WTC11 (cell line): ENCODE measurements around the gene CLEC14A. TPM values are rescaled to one million over a fixed set of nuclear protein-coding genes. Genes with fewer than 3 reads are reported as not detected.

Source experiments
- ATAC-seq: fragments of 200-7000 bp; cut with Tn5 transposase; 2 replicates; pipeline ENCODE4 v1.10.0; 2021; ENCODE audit warnings: mild to moderate bottlenecking, moderate library complexity
- CTCF ChIA-PET: fragments of 300-600 bp; sonication (Branson Sonifier 250); formaldehyde crosslinking; loops from one replicate; lab custom pipeline; 2021; ENCODE audit warnings: antibody characterized with exemption; lab: Charles Lee
- POLR2A ChIA-PET: fragments of 350-600 bp; sonication (Branson Sonifier 250); formaldehyde crosslinking; loops from one replicate; lab custom pipeline; 2021; ENCODE audit warnings: antibody characterized with exemption; lab: Charles Lee
- DNase-seq: peaks from one replicate; pipeline ENCODE4 v3.0.0; 2021; ENCODE audit warnings: low spot score
- H3K27ac Mint-ChIP-seq: 2 replicates; pipeline ENCODE4 v1.8.0; 2021; ENCODE audit warnings: mixed read lengths
- H3K27me3 Mint-ChIP-seq: 2 replicates; pipeline ENCODE4 v1.8.0; 2021; ENCODE audit warnings: low read depth, mild to moderate bottlenecking, moderate library complexity, mixed read lengths
- H3K36me3 Mint-ChIP-seq: 2 replicates; pipeline ENCODE4 v1.8.0; 2021; ENCODE audit warnings: mixed read lengths
- H3K4me1 Mint-ChIP-seq: 2 replicates; pipeline ENCODE4 v1.8.0; 2022; ENCODE audit warnings: mixed read lengths
- H3K4me3 Mint-ChIP-seq: 2 replicates; pipeline ENCODE4 v1.8.0; 2021; ENCODE audit warnings: mild to moderate bottlenecking, moderate library complexity, mixed read lengths
- H3K9me3 Mint-ChIP-seq: 2 replicates; pipeline ENCODE4 v1.8.0; 2021; ENCODE audit warnings: mixed read lengths
- EMX1 ChIP-seq: fragments of 250-450 bp; sonication (Bioruptor Pico); IDR thresholded peaks from 2 replicates; pipeline ENCODE4 v1.8.0; 2021; ENCODE audit warnings: mild to moderate bottlenecking
- GABPB1 ChIP-seq: sonication (generic); formaldehyde crosslinking; IDR thresholded peaks from 2 replicates; pipeline ENCODE4 v1.8.1; 2023; ENCODE audit warnings: mild to moderate bottlenecking, missing genetic modification reagents
- GTF2I ChIP-seq: fragments of 250-450 bp; sonication (Bioruptor Pico); conservative IDR thresholded peaks from 2 replicates; pipeline ENCODE4 v1.4.0; 2021; ENCODE audit warnings: mild to moderate bottlenecking
- JUN ChIP-seq: sonication (generic); formaldehyde crosslinking; IDR thresholded peaks from 2 replicates; pipeline ENCODE4 v1.8.0; 2023; ENCODE audit warnings: mild to moderate bottlenecking, missing genetic modification reagents
- KAT7 ChIP-seq: sonication (generic); formaldehyde crosslinking; IDR thresholded peaks from 2 replicates; pipeline ENCODE4 v1.8.1; 2023; ENCODE audit warnings: missing genetic modification reagents, mild to moderate bottlenecking, borderline replicate concordance
- MYBL2 ChIP-seq: sonication (generic); formaldehyde crosslinking; IDR thresholded peaks from 2 replicates; pipeline ENCODE4 v1.8.1; 2023; ENCODE audit warnings: mild to moderate bottlenecking, moderate library complexity, missing genetic modification reagents
- NR2C2 ChIP-seq: sonication (generic); formaldehyde crosslinking; IDR thresholded peaks from 2 replicates; pipeline ENCODE4 v1.8.0; 2022; ENCODE audit warnings: mild to moderate bottlenecking, missing genetic modification reagents
- NR3C1 ChIP-seq: sonication (generic); formaldehyde crosslinking; conservative IDR thresholded peaks from 2 replicates; pipeline ENCODE4 v1.8.1; 2023; ENCODE audit warnings: low read depth, mild to moderate bottlenecking, missing genetic modification reagents
- RORB ChIP-seq: fragments of 250-450 bp; sonication (Bioruptor Pico); IDR thresholded peaks from 2 replicates; pipeline ENCODE4 v1.9.0; 2021; ENCODE audit warnings: mild to moderate bottlenecking
- SP1 ChIP-seq: sonication (generic); formaldehyde crosslinking; conservative IDR thresholded peaks from 2 replicates; pipeline ENCODE4 v1.8.1; 2022; ENCODE audit warnings: missing genetic modification reagents
- ZBTB21 ChIP-seq: sonication (generic); formaldehyde crosslinking; IDR thresholded peaks from 2 replicates; pipeline ENCODE4 v1.8.1; 2023; ENCODE audit warnings: mild to moderate bottlenecking, missing genetic modification reagents, borderline replicate concordance
- ZNF232 ChIP-seq: sonication (generic); formaldehyde crosslinking; IDR thresholded peaks from 2 replicates; pipeline ENCODE4 v1.8.0; 2022; ENCODE audit warnings: mild to moderate bottlenecking, missing genetic modification reagents
- ZNF263 ChIP-seq: sonication (generic); formaldehyde crosslinking; IDR thresholded peaks from 2 replicates; pipeline ENCODE4 v1.8.1; 2022; ENCODE audit warnings: low read depth, mild to moderate bottlenecking, moderate library complexity, missing genetic modification reagents
- ZNF396 ChIP-seq: fragments of 250-450 bp; sonication (Bioruptor Pico); IDR thresholded peaks from 2 replicates; pipeline ENCODE4 v1.8.0; 2021; ENCODE audit warnings: mild to moderate bottlenecking, moderate library complexity, borderline replicate concordance
- total RNA-seq: library from RNA; stranded (reverse); gene quantifications from 3 replicates; pipeline ENCODE4 v1.2.3, GENCODE V29; 2021
- TF ChIP-seq, protein P1 (sequence below): fragments of 250-450 bp; sonication (Bioruptor Pico); IDR thresholded peaks from 2 replicates; pipeline ENCODE4 v1.8.0; 2021; ENCODE audit warnings: mild to moderate bottlenecking
- TF ChIP-seq, protein P2 (sequence below): sonication (generic); formaldehyde crosslinking; IDR thresholded peaks from 2 replicates; pipeline ENCODE4 v1.8.1; 2023; ENCODE audit warnings: mild to moderate bottlenecking, missing genetic modification reagents
- TF ChIP-seq, protein P3 (sequence below): sonication (generic); formaldehyde crosslinking; IDR thresholded peaks from 2 replicates; pipeline ENCODE4 v1.8.0; 2022; ENCODE audit warnings: missing genetic modification reagents
- TF ChIP-seq, protein P4 (sequence below): sonication (generic); formaldehyde crosslinking; IDR thresholded peaks from 2 replicates; pipeline ENCODE4 v1.8.0; 2022; ENCODE audit warnings: mild to moderate bottlenecking, missing genetic modification reagents

CLEC14A gene
- total RNA-seq, 1 experiment from 2014 or later: 0.15 TPM

DNA sequence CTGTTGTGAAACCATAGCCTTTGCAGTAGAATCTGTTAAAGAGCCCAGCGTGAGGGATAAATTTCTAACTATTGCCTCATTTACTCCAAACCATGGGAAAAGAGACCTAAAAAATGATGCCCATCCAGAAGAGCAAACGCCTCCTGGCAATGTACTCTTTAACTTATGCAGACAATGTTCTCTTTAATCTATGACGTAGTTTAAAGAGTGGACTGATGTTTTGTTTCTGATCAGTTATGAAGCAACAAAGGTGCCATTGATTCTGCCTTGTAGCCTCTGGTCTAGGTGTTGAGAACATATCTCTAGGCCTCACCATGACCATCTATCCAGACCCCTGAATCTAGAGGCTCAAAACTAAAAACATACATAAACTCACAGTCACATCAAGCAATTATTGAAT, 34.8 kb downstream of the CLEC14A start:
- Mint-ChIP-seq H3K9me3 (no peaks in the 10 kb centered on the region; the same call in 1 of the 2 replicates), H3K36me3 (no peaks in the 10 kb centered on the region), H3K4me3 (no peak overlapping the region)
- TF ChIP-seq, protein P1, sequence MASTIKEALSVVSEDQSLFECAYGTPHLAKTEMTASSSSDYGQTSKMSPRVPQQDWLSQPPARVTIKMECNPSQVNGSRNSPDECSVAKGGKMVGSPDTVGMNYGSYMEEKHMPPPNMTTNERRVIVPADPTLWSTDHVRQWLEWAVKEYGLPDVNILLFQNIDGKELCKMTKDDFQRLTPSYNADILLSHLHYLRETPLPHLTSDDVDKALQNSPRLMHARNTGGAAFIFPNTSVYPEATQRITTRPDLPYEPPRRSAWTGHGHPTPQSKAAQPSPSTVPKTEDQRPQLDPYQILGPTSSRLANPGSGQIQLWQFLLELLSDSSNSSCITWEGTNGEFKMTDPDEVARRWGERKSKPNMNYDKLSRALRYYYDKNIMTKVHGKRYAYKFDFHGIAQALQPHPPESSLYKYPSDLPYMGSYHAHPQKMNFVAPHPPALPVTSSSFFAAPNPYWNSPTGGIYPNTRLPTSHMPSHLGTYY: no peak
- TF ChIP-seq RORB: no peak
- no peak for TF ChIP-seq ZBTB21 (CRISPR knock-in tag)
- TF ChIP-seq, protein P2, sequence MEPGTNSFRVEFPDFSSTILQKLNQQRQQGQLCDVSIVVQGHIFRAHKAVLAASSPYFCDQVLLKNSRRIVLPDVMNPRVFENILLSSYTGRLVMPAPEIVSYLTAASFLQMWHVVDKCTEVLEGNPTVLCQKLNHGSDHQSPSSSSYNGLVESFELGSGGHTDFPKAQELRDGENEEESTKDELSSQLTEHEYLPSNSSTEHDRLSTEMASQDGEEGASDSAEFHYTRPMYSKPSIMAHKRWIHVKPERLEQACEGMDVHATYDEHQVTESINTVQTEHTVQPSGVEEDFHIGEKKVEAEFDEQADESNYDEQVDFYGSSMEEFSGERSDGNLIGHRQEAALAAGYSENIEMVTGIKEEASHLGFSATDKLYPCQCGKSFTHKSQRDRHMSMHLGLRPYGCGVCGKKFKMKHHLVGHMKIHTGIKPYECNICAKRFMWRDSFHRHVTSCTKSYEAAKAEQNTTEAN (CRISPR knock-in tag): no peak
- no peak for TF ChIP-seq NR3C1 (CRISPR knock-in tag)
- TF ChIP-seq EMX1 (CRISPR knock-in tag): no peak
- TF ChIP-seq ZNF232 (CRISPR knock-in tag): no peak
- no peak for TF ChIP-seq JUN (CRISPR knock-in tag)
- TF ChIP-seq, all 79 proteins: peak for 0
- DNase-seq (no peak), ATAC-seq (no peak)
- ChIA-PET POLR2A (interaction anchor here (1.4 kb wide), 1 partner anchor 13 kb away, joined by 3 read pairs; the partner anchor contains the start of gene SSTR1), CTCF (interaction anchor here (1.6 kb wide), 1 partner anchor 28 kb away, joined by 5 read pairs; no protein-coding TSS in a partner anchor)
- H3K27me3 Mint-ChIP-seq: peaks cover 71% of the 10 kb centered on the region
- peaks cover 39% of the 10 kb centered on the region for H3K4me1 Mint-ChIP-seq
- H3K27ac Mint-ChIP-seq: no peak overlapping the region

DNA sequence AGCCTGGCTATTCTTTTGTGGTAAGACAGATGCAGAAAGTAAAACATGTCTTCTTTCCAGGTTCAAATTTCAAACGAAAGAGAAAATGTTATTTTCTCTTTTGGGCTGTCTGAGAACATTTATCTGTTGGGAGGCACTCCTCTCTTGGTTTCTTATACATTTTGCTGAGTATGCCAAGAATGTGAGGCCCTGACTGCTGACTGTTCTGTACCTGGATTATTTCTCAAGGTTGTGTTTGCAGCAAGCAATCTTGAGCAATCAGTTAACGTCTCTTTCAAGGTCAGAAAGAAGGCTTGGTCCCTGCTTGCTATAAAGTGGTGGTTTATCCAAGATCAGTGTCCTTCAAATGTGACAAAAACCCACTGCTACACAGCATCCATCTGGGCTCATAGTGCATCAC, 38.3 kb downstream of the CLEC14A start:
- ChIA-PET CTCF (no interaction called here), POLR2A (no interaction called here)
- TF ChIP-seq, protein P3, sequence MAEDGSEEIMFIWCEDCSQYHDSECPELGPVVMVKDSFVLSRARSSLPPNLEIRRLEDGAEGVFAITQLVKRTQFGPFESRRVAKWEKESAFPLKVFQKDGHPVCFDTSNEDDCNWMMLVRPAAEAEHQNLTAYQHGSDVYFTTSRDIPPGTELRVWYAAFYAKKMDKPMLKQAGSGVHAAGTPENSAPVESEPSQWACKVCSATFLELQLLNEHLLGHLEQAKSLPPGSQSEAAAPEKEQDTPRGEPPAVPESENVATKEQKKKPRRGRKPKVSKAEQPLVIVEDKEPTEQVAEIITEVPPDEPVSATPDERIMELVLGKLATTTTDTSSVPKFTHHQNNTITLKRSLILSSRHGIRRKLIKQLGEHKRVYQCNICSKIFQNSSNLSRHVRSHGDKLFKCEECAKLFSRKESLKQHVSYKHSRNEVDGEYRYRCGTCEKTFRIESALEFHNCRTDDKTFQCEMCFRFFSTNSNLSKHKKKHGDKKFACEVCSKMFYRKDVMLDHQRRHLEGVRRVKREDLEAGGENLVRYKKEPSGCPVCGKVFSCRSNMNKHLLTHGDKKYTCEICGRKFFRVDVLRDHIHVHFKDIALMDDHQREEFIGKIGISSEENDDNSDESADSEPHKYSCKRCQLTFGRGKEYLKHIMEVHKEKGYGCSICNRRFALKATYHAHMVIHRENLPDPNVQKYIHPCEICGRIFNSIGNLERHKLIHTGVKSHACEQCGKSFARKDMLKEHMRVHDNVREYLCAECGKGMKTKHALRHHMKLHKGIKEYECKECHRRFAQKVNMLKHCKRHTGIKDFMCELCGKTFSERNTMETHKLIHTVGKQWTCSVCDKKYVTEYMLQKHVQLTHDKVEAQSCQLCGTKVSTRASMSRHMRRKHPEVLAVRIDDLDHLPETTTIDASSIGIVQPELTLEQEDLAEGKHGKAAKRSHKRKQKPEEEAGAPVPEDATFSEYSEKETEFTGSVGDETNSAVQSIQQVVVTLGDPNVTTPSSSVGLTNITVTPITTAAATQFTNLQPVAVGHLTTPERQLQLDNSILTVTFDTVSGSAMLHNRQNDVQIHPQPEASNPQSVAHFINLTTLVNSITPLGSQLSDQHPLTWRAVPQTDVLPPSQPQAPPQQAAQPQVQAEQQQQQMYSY: no peak
- TF ChIP-seq, protein P4, sequence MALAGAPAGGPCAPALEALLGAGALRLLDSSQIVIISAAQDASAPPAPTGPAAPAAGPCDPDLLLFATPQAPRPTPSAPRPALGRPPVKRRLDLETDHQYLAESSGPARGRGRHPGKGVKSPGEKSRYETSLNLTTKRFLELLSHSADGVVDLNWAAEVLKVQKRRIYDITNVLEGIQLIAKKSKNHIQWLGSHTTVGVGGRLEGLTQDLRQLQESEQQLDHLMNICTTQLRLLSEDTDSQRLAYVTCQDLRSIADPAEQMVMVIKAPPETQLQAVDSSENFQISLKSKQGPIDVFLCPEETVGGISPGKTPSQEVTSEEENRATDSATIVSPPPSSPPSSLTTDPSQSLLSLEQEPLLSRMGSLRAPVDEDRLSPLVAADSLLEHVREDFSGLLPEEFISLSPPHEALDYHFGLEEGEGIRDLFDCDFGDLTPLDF: no peak
- no peak for ATAC-seq
- Mint-ChIP-seq H3K36me3 (no peaks in the 10 kb centered on the region), H3K27ac (no peak overlapping the region), H3K4me1 (peaks cover 41% of the 10 kb centered on the region), H3K27me3 (peaks cover 86% of the 10 kb centered on the region), H3K9me3 (no peaks in the 10 kb centered on the region), H3K4me3 (no peak overlapping the region)
- no peak for DNase-seq

DNA sequence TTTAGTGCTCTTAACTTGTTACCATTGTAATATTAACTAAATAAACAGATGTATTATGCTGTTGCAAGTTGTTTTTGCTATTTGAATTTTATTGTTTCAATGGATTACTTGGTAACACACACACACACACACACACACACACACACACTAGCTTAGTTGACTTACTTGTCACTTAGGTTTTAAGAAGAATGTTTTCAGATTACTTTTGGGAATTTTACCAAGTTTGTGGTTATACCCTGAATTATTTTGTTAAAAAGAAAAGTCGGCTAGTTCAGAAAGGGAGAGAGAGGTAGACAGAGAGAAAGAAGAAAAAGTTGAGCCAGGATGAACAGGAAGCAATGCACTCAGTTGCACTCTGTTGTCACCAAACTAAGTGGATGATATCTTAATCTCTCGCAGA, 42.9 kb downstream of the CLEC14A start:
- ATAC-seq (no peak), DNase-seq (no peak)
- H3K4me3 Mint-ChIP-seq: no peak overlapping the region
- H3K4me1 Mint-ChIP-seq: peaks cover 43% of the 10 kb centered on the region
- no peaks in the 10 kb centered on the region for H3K36me3 Mint-ChIP-seq
- CTCF ChIA-PET: no interaction called here
- peaks cover 98% of the 10 kb centered on the region for H3K27me3 Mint-ChIP-seq
- H3K27ac Mint-ChIP-seq: no peak overlapping the region
- H3K9me3 Mint-ChIP-seq: no peaks in the 10 kb centered on the region
- POLR2A ChIA-PET: no interaction called here
- no peak for TF ChIP-seq GTF2I (CRISPR knock-in tag)
- no peak for TF ChIP-seq EMX1 (CRISPR knock-in tag)
- TF ChIP-seq, protein P4: no peak
- TF ChIP-seq ZNF396 (CRISPR knock-in tag): no peak
- TF ChIP-seq SP1 (CRISPR knock-in tag): no peak
- no peak for TF ChIP-seq ZNF263 (CRISPR knock-in tag)
- no peak for TF ChIP-seq GABPB1 (CRISPR knock-in tag)
- no peak for TF ChIP-seq KAT7 (CRISPR knock-in tag)
- no peak for TF ChIP-seq NR2C2 (CRISPR knock-in tag)
- TF ChIP-seq, protein P3: no peak
- TF ChIP-seq MYBL2 (CRISPR knock-in tag): no peak
